H1 (cell line): Measurements from ENCODE around the gene CHSY1.

ENCODE experiments used
- CTCF ChIP-seq, 3 experiments: IDR thresholded peaks; 1 replicate in 2 of 3; 2 replicates in 1 of 3; pipeline versions ENCODE4 v1.5.1 to v1.6.1; 2011; ENCODE audit warnings: low read length in 3 of 3, mild to moderate bottlenecking in 3 of 3, inconsistent platforms in 2 of 3, low read depth in 1 of 3, moderate library complexity in 1 of 3; ENCODE audit not compliant: insufficient read depth in 1 of 3; ENCODE audit errors: control extremely low read depth in 1 of 3
- GTF2F1 ChIP-seq: IDR thresholded peaks from 2 replicates; pipeline ENCODE4 v1.6.1; 2012; ENCODE audit warnings: low read depth, low read length, improper control_type of control experiment, borderline replicate concordance
- JUN ChIP-seq: IDR thresholded peaks from 2 replicates; pipeline ENCODE4 v1.6.1; 2011; ENCODE audit warnings: low read depth, mild to moderate bottlenecking, improper control_type of control experiment, low read length
- KDM1A ChIP-seq: fragments of 200-600, 300-600 bp; sonication (generic); IDR thresholded peaks from 2 replicates; pipeline ENCODE4 v1.7.1; 2016; ENCODE audit warnings: mild to moderate bottlenecking, low read length, borderline replicate concordance
- POLR2A ChIP-seq, 2 experiments: IDR thresholded peaks; 1 replicate in 1 of 2; 2 replicates in 1 of 2; pipeline ENCODE4 v1.6.1; 2011; ENCODE audit warnings: low read depth in 2 of 2, low read length in 2 of 2, mild to moderate bottlenecking in 2 of 2; ENCODE audit errors: control extremely low read depth in 1 of 2
- POLR2AphosphoS5 ChIP-seq: IDR thresholded peaks from 2 replicates; pipeline ENCODE4 v1.6.1; 2011; ENCODE audit warnings: low read depth, low read length
- POU5F1 ChIP-seq: IDR thresholded peaks from 2 replicates; pipeline ENCODE4 v1.6.1; 2011; ENCODE audit warnings: low read depth, mild to moderate bottlenecking, low read length, moderate library complexity
- RFX5 ChIP-seq: IDR thresholded peaks from 2 replicates; pipeline ENCODE4 v1.6.1; 2011; ENCODE audit warnings: low read depth, low read length, improper control_type of control experiment, borderline replicate concordance
- SIN3A ChIP-seq, 2 experiments: IDR thresholded peaks in 1 of 2; conservative IDR thresholded peaks in 1 of 2; 2 replicates each; pipeline ENCODE4 v1.6.1; 2011 to 2012; ENCODE audit warnings: low read length in 2 of 2, improper control_type of control experiment in 1 of 2, low read depth in 1 of 2, mild to moderate bottlenecking in 1 of 2
- SUZ12 ChIP-seq: fragments of 200-600 bp; sonication (generic); IDR thresholded peaks from 2 replicates; pipeline ENCODE4 v1.6.1; 2012; ENCODE audit warnings: mild to moderate bottlenecking, inconsistent platforms, low read length, moderate library complexity, mixed read lengths
- TEAD4 ChIP-seq: IDR thresholded peaks from 2 replicates; pipeline ENCODE4 v1.6.1; 2012; ENCODE audit warnings: low read depth, low read length, inconsistent platforms, mixed read lengths
- YY1 ChIP-seq: IDR thresholded peaks from 2 replicates; pipeline ENCODE4 v1.6.1; 2011; ENCODE audit warnings: low read depth, mild to moderate bottlenecking, low read length
- TF ChIP-seq, protein P1 (sequence below): IDR thresholded peaks from 2 replicates; pipeline ENCODE4 v1.6.1; 2012; ENCODE audit warnings: inconsistent platforms
- TF ChIP-seq, protein P2 (sequence below): IDR thresholded peaks from 2 replicates; pipeline ENCODE4 v1.6.1; 2011; ENCODE audit warnings: low read depth, mild to moderate bottlenecking, low read length; ENCODE audit not compliant: insufficient read depth

GRCh38 chr15:101198800-101199199, 53.0 kb downstream of the CHSY1 start:
- TF ChIP-seq SIN3A (conservative IDR thresholded peaks at IDR 0.05 in 1 of 2, IDR thresholded peaks at IDR 0.05 in 1 of 2; ENCODE audit: low read depth in 1 of 2, low read length in 2 of 2) (no peak), POLR2A (IDR thresholded peaks at IDR 0.05; ENCODE audit: control extremely low read depth in 1 of 2, low read depth in 2 of 2, low read length in 2 of 2) (no peak), TEAD4 (no peak), POLR2AphosphoS5 (no peak), RFX5 (no peak), SUZ12 (no peak), POU5F1 (no peak), CTCF (IDR thresholded peaks at IDR 0.05; ENCODE audit: control extremely low read depth in 1 of 3, insufficient read depth in 1 of 3, low read depth in 1 of 3, low read length in 3 of 3) (no peak), YY1 (no peak), GTF2F1 (no peak), KDM1A (no peak), JUN (no peak)
- TF ChIP-seq, protein P1, sequence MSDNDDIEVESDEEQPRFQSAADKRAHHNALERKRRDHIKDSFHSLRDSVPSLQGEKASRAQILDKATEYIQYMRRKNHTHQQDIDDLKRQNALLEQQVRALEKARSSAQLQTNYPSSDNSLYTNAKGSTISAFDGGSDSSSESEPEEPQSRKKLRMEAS, result peak; percentile 44
- TF ChIP-seq, protein P2, sequence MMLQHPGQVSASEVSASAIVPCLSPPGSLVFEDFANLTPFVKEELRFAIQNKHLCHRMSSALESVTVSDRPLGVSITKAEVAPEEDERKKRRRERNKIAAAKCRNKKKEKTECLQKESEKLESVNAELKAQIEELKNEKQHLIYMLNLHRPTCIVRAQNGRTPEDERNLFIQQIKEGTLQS, result no peak
